ENCODE data around the gene TPRN.

The TPRN gene

GRCh38 chr9:137234758-137235423 lies 34.4 kb upstream of the TPRN start:
- no peaks in the 10 kb centered on the region for H3K27me3 ChIP-seq (ENCODE audit: insufficient read depth, low read length, poor library complexity, severe bottlenecking)
- no peaks in the 10 kb centered on the region for H3K9me3 ChIP-seq (ENCODE audit: insufficient read depth, low read depth, low read length)
- H3K79me2 ChIP-seq (ENCODE audit: insufficient read depth, low read length) = peaks cover 25% of the 10 kb centered on the region; the same call in 1 of the 2 replicates
- TF ChIP-seq EZH2phosphoT487 (IDR thresholded peaks at IDR 0.05; ENCODE audit: borderline replicate concordance) = no peak
- TF ChIP-seq, protein P1, sequence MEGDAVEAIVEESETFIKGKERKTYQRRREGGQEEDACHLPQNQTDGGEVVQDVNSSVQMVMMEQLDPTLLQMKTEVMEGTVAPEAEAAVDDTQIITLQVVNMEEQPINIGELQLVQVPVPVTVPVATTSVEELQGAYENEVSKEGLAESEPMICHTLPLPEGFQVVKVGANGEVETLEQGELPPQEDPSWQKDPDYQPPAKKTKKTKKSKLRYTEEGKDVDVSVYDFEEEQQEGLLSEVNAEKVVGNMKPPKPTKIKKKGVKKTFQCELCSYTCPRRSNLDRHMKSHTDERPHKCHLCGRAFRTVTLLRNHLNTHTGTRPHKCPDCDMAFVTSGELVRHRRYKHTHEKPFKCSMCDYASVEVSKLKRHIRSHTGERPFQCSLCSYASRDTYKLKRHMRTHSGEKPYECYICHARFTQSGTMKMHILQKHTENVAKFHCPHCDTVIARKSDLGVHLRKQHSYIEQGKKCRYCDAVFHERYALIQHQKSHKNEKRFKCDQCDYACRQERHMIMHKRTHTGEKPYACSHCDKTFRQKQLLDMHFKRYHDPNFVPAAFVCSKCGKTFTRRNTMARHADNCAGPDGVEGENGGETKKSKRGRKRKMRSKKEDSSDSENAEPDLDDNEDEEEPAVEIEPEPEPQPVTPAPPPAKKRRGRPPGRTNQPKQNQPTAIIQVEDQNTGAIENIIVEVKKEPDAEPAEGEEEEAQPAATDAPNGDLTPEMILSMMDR (conservative IDR thresholded peaks at IDR 0.05; ENCODE audit: low read length) = no peak
- no peak overlapping the region for H3K4me2 ChIP-seq (ENCODE audit: low read depth, low read length, poor library complexity, severe bottlenecking)
- no peaks in the 10 kb centered on the region for H3K9me2 ChIP-seq (replicated peaks; ENCODE audit: low read depth, low read length)
- H3K9ac ChIP-seq (ENCODE audit: low read depth, low read length, poor library complexity, severe bottlenecking) = no peak overlapping the region
- no peaks in the 10 kb centered on the region for H3K36me3 ChIP-seq (ENCODE audit: insufficient read depth, low read length)
- H3F3A ChIP-seq (ENCODE audit: low read depth) = 0 out of 2 replicates have a peak, but pooled peaks cover 1% of the 10 kb centered on the region
- H2AFZ ChIP-seq (ENCODE audit: low read length) = no peak overlapping the region
- H3K4me3 ChIP-seq (ENCODE audit: low read length, poor library complexity, severe bottlenecking) = no peak overlapping the region
- H3K4me1 ChIP-seq (ENCODE audit: insufficient read depth, low read length, poor library complexity, severe bottlenecking) = peaks cover 25% of the 10 kb centered on the region
- H4K20me1 ChIP-seq (ENCODE audit: insufficient read depth, low read length, poor library complexity, severe bottlenecking) = no peaks in the 10 kb centered on the region

DNA sequence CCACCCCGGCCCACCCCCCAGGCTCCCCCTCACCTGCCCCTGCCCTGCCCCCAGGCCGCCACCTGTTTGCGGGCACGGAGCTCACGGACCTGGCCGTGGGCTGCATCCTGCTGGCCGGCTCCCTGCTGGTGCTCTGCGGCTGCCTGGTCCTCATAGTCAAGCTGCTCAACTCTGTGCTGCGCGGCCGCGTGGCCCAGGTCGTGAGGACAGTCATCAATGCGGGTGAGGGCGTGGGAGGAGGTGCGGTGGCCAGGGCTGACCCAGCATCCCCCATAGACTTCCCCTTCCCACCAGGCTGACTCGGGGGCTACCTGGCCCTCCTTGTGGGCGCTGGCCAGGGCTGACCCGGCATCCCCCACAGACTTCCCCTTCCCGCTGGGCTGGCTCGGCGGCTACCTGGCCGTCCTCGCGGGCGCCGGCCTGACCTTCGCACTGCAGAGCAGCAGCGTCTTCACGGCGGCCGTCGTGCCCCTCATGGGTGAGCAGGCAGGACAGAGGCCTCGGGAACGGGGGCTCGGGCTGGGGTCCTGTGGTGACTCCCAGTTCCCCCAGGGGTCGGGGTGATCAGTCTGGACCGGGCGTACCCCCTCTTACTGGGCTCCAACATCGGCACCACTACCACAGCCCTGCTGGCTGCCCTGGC lies 33.6 kb upstream of the TPRN start:
- H3K4me3 ChIP-seq (ENCODE audit: low read length, poor library complexity, severe bottlenecking) = no peak overlapping the region
- H3K9ac ChIP-seq (ENCODE audit: low read depth, low read length, poor library complexity, severe bottlenecking) = no peak overlapping the region
- H3K9me2 ChIP-seq (replicated peaks; ENCODE audit: low read depth, low read length) = no peaks in the 10 kb centered on the region
- H4K20me1 ChIP-seq (ENCODE audit: insufficient read depth, low read length, poor library complexity, severe bottlenecking) = no peaks in the 10 kb centered on the region
- no peaks in the 10 kb centered on the region for H3K36me3 ChIP-seq (ENCODE audit: insufficient read depth, low read length)
- no peaks in the 10 kb centered on the region for H3K27me3 ChIP-seq (ENCODE audit: insufficient read depth, low read length, poor library complexity, severe bottlenecking)
- H3K4me2 ChIP-seq (ENCODE audit: low read depth, low read length, poor library complexity, severe bottlenecking) = no peak overlapping the region
- peaks cover 25% of the 10 kb centered on the region for H3K4me1 ChIP-seq (ENCODE audit: insufficient read depth, low read length, poor library complexity, severe bottlenecking)
- no peaks in the 10 kb centered on the region for H3F3A ChIP-seq (ENCODE audit: low read depth)
- no peaks in the 10 kb centered on the region for H3K9me3 ChIP-seq (ENCODE audit: insufficient read depth, low read depth, low read length)
- H2AFZ ChIP-seq (ENCODE audit: low read length) = no peak overlapping the region
- H3K79me2 ChIP-seq (ENCODE audit: insufficient read depth, low read length) = peaks cover 18% of the 10 kb centered on the region; the same call in 1 of the 2 replicates
- TF ChIP-seq, protein P1 (conservative IDR thresholded peaks at IDR 0.05; ENCODE audit: low read length) = no peak
- no peak for TF ChIP-seq EZH2phosphoT487 (IDR thresholded peaks at IDR 0.05; ENCODE audit: borderline replicate concordance)

DNA sequence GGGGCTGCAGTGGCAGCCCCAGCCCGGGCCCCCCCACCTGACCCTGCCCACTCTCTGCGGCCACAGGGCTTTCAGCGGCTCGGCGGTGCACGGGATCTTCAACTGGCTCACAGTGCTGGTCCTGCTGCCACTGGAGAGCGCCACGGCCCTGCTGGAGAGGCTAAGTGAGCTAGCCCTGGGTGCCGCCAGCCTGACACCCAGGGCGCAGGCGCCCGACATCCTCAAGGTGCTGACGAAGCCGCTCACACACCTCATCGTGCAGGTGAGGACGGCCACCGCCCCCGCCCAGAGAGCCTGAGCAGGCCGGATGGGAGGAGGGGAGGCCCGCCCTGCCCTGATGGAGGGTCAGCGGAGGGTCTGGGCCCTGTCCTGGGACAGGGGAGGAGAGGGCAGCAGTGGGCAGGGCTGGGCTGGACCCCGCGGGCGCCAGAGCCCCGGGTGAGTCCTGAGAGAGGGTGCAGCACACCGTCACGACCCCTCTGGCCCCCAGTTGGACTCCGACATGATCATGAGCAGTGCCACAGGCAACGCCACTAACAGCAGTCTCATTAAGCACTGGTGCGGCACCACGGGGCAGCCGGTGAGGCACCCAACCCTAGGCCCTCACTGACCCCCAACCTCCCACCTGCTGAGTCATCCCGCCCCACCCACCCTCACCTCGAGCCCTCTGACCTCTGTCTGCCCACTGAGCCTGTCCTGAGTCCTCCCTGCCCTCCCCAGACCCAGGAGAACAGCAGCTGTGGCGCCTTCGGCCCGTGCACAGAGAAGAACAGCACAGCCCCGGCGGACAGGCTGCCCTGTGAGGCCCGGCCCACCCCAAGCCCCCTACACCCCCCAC lies 32.8 kb upstream of the TPRN start:
- H4K20me1 ChIP-seq (ENCODE audit: insufficient read depth, low read length, poor library complexity, severe bottlenecking) = no peaks in the 10 kb centered on the region
- no peaks in the 10 kb centered on the region for H3F3A ChIP-seq (ENCODE audit: low read depth)
- H2AFZ ChIP-seq (ENCODE audit: low read length) = no peak overlapping the region
- no peaks in the 10 kb centered on the region for H3K9me3 ChIP-seq (ENCODE audit: insufficient read depth, low read depth, low read length)
- H3K4me3 ChIP-seq (ENCODE audit: low read length, poor library complexity, severe bottlenecking) = no peak overlapping the region
- no peaks in the 10 kb centered on the region for H3K36me3 ChIP-seq (ENCODE audit: insufficient read depth, low read length)
- peaks cover 9% of the 10 kb centered on the region; the same call in 1 of the 2 replicates for H3K79me2 ChIP-seq (ENCODE audit: insufficient read depth, low read length)
- peaks cover 18% of the 10 kb centered on the region for H3K4me1 ChIP-seq (ENCODE audit: insufficient read depth, low read length, poor library complexity, severe bottlenecking)
- no peak for TF ChIP-seq EZH2phosphoT487 (IDR thresholded peaks at IDR 0.05; ENCODE audit: borderline replicate concordance)
- TF ChIP-seq, protein P1 (conservative IDR thresholded peaks at IDR 0.05; ENCODE audit: low read length) = no peak
- no peak overlapping the region for H3K9ac ChIP-seq (ENCODE audit: low read depth, low read length, poor library complexity, severe bottlenecking)
- H3K27me3 ChIP-seq (ENCODE audit: insufficient read depth, low read length, poor library complexity, severe bottlenecking) = no peaks in the 10 kb centered on the region
- no peak overlapping the region for H3K4me2 ChIP-seq (ENCODE audit: low read depth, low read length, poor library complexity, severe bottlenecking)
- H3K9me2 ChIP-seq (replicated peaks; ENCODE audit: low read depth, low read length) = no peaks in the 10 kb centered on the region

Measured in Loucy (cell line).